Measurements from ENCODE around the gene CLP1. TPM values are rescaled to one million over a fixed set of nuclear protein-coding genes. Genes with fewer than 3 reads are reported as not detected.

The CLP1 gene
- polyA plus RNA-seq, 1 of the 3 experiments (the other 2 are of a cell fraction): 18.1 TPM

DNA sequence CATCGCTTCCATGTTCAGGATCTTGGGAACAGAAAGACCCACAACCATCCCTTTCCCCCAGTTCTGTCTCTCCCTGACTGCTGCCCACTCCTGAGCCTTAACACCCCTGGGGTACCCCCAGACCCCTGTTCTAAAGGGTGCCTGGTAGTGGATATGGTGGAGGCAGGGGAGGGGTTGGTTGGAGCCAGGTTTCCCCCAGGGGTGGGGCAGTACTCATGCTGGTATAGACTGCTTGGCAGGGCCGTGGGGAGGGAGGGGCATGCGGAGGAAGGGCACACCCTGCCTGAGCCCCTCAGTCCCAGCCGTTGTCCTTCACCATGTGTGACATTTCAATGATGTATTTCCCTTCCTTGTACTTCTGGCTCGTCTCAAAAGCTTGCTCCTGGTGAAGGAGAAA, 11.9 kb upstream of the CLP1 start:
- peaks cover 20 to 35% of the 10 kb centered on the region in 2 experiments for H3K4me1 ChIP-seq (ENCODE audit: control insufficient read depth in 1 of 2, insufficient read depth in 2 of 2, low read depth in 1 of 2, low read length in 1 of 2)
- no peak overlapping the region for H3K4me3 ChIP-seq (ENCODE audit: low read depth in 2 of 2, low read length in 1 of 2)
- WGBS (ENCODE audit: low lambda C conversion rate): 87% methylated on average over 5 of the region's 5 CpGs
- no peaks in the 10 kb centered on the region for H3K9me2 ChIP-seq
- POLR2A ChIA-PET: no interaction called here
- CTCF ChIA-PET: interaction anchor here (0.9 to 17.7 kb wide), 17 partner anchors 8 to 188 kb away, joined by 3 to 326 read pairs (median 9); partner anchors contain the start of genes CLP1, SLC43A1 and UBE2L6
- H3F3A ChIP-seq (replicated peaks; ENCODE audit: insufficient read depth): peaks cover 18% of the 10 kb centered on the region
- no peaks in the 10 kb centered on the region for H3K9me3 ChIP-seq
- H2AFZ ChIP-seq (ENCODE audit: low read depth): no peak overlapping the region
- peaks cover 45% of the 10 kb centered on the region for H4K20me1 ChIP-seq (ENCODE audit: insufficient read depth)
- TF ChIP-seq, protein P1, sequence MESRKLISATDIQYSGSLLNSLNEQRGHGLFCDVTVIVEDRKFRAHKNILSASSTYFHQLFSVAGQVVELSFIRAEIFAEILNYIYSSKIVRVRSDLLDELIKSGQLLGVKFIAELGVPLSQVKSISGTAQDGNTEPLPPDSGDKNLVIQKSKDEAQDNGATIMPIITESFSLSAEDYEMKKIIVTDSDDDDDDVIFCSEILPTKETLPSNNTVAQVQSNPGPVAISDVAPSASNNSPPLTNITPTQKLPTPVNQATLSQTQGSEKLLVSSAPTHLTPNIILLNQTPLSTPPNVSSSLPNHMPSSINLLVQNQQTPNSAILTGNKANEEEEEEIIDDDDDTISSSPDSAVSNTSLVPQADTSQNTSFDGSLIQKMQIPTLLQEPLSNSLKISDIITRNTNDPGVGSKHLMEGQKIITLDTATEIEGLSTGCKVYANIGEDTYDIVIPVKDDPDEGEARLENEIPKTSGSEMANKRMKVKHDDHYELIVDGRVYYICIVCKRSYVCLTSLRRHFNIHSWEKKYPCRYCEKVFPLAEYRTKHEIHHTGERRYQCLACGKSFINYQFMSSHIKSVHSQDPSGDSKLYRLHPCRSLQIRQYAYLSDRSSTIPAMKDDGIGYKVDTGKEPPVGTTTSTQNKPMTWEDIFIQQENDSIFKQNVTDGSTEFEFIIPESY (IDR thresholded peaks at IDR 0.05; ENCODE audit: borderline replicate concordance, low read depth): no peak
- TF ChIP-seq, protein P2, sequence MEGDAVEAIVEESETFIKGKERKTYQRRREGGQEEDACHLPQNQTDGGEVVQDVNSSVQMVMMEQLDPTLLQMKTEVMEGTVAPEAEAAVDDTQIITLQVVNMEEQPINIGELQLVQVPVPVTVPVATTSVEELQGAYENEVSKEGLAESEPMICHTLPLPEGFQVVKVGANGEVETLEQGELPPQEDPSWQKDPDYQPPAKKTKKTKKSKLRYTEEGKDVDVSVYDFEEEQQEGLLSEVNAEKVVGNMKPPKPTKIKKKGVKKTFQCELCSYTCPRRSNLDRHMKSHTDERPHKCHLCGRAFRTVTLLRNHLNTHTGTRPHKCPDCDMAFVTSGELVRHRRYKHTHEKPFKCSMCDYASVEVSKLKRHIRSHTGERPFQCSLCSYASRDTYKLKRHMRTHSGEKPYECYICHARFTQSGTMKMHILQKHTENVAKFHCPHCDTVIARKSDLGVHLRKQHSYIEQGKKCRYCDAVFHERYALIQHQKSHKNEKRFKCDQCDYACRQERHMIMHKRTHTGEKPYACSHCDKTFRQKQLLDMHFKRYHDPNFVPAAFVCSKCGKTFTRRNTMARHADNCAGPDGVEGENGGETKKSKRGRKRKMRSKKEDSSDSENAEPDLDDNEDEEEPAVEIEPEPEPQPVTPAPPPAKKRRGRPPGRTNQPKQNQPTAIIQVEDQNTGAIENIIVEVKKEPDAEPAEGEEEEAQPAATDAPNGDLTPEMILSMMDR (IDR thresholded peaks at IDR 0.05): no peak
- TF ChIP-seq SMC3 (IDR thresholded peaks at IDR 0.05; ENCODE audit: low read depth, low read length) (no peak), SIN3A (IDR thresholded peaks at IDR 0.05; ENCODE audit: borderline replicate concordance, low read depth, low read length) (no peak), FOXM1 (IDR thresholded peaks at IDR 0.05; ENCODE audit: low read depth) (no peak), JUND (IDR thresholded peaks at IDR 0.05) (no peak), MXI1 (IDR thresholded peaks at IDR 0.05; ENCODE audit: low read depth, low read length) (no peak), EP300 (IDR thresholded peaks at IDR 0.05; ENCODE audit: borderline replicate concordance in 1 of 2, low read depth in 1 of 2, low read length in 1 of 2) (no peak), RCOR1 (IDR thresholded peaks at IDR 0.05; ENCODE audit: low read length) (no peak), FOXJ3 (CRISPR knock-in tag; IDR thresholded peaks at IDR 0.05) (no peak), TAF1 (IDR thresholded peaks at IDR 0.05; ENCODE audit: borderline replicate concordance, low read depth, low read length) (no peak), RAD21 (IDR thresholded peaks at IDR 0.05; ENCODE audit: low read length) (no peak), CHD2 (IDR thresholded peaks at IDR 0.05; ENCODE audit: low read length, partially characterized antibody) (no peak), MEF2A (IDR thresholded peaks at IDR 0.05; ENCODE audit: borderline replicate concordance, low read depth) (no peak)
- TF ChIP-seq, protein P3, sequence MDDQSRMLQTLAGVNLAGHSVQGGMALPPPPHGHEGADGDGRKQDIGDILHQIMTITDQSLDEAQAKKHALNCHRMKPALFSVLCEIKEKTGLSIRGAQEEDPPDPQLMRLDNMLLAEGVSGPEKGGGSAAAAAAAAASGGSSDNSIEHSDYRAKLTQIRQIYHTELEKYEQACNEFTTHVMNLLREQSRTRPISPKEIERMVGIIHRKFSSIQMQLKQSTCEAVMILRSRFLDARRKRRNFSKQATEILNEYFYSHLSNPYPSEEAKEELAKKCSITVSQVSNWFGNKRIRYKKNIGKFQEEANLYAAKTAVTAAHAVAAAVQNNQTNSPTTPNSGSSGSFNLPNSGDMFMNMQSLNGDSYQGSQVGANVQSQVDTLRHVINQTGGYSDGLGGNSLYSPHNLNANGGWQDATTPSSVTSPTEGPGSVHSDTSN (IDR thresholded peaks at IDR 0.05): no peak
- TF ChIP-seq, protein P4, sequence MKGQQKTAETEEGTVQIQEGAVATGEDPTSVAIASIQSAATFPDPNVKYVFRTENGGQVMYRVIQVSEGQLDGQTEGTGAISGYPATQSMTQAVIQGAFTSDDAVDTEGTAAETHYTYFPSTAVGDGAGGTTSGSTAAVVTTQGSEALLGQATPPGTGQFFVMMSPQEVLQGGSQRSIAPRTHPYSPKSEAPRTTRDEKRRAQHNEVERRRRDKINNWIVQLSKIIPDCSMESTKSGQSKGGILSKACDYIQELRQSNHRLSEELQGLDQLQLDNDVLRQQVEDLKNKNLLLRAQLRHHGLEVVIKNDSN (IDR thresholded peaks at IDR 0.05; ENCODE audit: borderline replicate concordance, low read depth): no peak
- TF ChIP-seq, protein P5, sequence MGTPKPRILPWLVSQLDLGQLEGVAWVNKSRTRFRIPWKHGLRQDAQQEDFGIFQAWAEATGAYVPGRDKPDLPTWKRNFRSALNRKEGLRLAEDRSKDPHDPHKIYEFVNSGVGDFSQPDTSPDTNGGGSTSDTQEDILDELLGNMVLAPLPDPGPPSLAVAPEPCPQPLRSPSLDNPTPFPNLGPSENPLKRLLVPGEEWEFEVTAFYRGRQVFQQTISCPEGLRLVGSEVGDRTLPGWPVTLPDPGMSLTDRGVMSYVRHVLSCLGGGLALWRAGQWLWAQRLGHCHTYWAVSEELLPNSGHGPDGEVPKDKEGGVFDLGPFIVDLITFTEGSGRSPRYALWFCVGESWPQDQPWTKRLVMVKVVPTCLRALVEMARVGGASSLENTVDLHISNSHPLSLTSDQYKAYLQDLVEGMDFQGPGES (IDR thresholded peaks at IDR 0.05; ENCODE audit: low read depth, low read length): no peak
- no peak overlapping the region for H3K4me2 ChIP-seq
- peaks cover 2 to 4% of the 10 kb centered on the region in 2 experiments for H3K36me3 ChIP-seq (replicated peaks in 1 of 2; ENCODE audit: control insufficient read depth in 1 of 2, insufficient read depth in 2 of 2, low read length in 1 of 2)
- no peaks in the 10 kb centered on the region for H3K27me3 ChIP-seq (ENCODE audit: insufficient read depth)
- H3K27ac ChIP-seq (ENCODE audit: low read depth in 2 of 2, low read length in 1 of 2): no peak overlapping the region
- H3K9ac ChIP-seq: no peak overlapping the region
- H3K79me2 ChIP-seq (ENCODE audit: insufficient read depth): peaks cover 26% of the 10 kb centered on the region; the same call in 1 of the 2 replicates
- no peak for DNase-seq
